Measurements from ENCODE around the gene SUCLA2. TPM values are rescaled to one million over a fixed set of nuclear protein-coding genes. Genes with fewer than 3 reads are reported as not detected.
A peak's percentile ranks its signal among the peaks of the same experiment; 100 is the strongest.
"Not testable (repeated sequence)": the region's sequence is repeated elsewhere in the genome, so short reads cannot be mapped to it uniquely, and the experiment has no call there.

The SUCLA2 gene
- total RNA-seq, 1 donor from 2014 or later = 29.2 TPM

DNA sequence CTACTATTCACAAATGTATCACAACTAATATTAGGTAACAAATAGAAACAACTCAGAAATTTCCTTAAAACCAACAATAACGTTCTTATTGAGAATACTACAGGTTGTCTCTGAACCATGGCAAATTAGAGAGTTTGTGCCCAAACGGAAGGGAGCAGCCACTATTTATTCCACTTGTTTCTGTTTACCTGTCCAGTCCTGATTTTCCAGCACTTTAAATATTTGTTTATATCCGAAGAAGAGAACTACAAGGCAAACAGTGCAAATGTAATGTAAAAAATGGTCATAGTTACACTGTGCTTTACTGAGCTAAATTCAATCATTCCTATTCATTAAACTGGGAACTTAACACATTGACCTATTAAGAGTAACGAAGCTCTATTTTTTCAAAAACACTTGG, 9.2 kb downstream of the SUCLA2 start:
- no peak for DNase-seq (ENCODE audit: low read depth in 2 of 2)

DNA sequence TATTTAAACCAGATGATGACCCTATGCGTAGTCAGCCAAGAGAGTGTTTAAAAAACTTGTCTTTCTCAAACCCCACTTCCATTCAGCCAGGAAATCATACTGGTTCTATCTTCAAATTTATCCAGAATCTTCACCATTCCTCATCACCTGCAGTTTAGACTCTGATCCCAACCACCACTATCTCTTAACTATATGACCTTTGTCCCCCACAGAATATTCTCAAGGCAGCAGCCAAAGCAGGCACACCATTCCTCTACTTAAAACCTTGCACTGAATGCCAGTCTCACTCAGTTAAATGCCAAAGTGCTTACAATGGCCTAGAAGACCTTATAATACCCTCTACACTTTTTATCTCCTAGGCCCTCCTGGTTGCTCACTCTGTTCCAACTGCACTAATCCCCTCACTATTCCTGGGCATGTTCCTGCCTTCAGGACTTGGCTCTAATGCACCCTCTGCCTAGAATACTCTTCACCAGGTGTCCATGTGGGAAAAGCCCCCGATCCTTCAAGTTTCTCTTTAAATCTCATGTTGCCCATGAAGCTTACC, 10.1 kb downstream of the SUCLA2 start:
- no peak for DNase-seq (ENCODE audit: low read depth in 2 of 2)

DNA sequence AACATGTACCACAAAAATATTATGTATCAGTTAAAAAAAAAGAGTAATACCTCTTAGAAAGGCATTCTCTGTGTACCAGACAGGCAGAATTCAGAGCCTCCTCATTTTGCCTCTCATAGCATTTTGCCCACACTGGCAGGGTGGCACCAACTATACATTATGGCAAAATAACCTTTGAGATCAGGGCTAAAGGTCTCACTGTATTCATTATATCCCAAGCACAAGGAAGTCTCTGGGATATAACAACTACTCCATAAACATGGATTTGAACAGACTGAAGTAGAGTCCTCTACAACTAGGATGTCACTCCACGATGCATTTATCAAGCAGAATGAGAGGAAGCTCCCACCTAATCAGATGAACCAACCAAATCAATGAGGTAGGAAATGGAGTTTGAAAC, 10.6 kb downstream of the SUCLA2 start:
- no peak for DNase-seq (ENCODE audit: low read depth in 2 of 2)

DNA sequence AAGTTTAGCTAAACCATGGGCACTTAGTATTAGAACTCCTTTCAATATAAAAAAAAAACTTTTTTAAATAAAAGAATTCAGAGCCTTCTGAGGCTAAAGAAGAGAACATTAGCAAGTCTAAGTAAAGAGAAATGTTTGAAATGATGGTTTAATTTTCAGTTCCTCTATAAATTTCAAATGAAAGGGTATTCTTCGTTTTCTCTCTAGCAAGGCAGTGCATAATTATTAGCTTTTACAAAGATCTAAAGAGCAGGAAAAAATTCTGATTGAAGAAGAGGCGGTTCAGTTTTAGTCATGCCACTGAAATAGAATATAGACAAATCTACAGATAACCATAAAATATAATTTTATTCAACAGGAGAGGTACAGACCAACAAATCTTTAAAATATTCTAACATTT, 18.0 kb downstream of the SUCLA2 start:
- DNase-seq (ENCODE audit: low read depth in 2 of 2) = no peak

DNA sequence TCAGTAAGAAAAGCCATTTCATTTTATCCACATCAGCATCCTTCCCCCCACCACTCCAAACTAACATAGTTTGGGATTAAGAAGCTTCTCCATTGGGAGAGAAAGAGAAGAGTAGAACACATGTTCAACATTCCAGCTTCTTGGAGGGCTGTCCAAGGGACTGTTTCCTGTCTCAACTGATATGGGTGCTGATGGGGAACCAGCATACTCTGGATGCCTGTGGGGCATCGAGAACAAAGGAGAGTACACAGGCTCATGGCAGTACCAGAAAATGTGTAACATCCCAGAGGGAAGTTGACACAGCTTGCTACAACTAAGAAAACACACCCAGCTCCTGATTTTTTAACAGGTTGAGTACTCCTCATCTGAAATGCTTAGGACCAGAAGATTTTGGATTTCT, 24.7 kb downstream of the SUCLA2 start:
- DNase-seq (ENCODE audit: low read depth in 2 of 2) = no peak

DNA sequence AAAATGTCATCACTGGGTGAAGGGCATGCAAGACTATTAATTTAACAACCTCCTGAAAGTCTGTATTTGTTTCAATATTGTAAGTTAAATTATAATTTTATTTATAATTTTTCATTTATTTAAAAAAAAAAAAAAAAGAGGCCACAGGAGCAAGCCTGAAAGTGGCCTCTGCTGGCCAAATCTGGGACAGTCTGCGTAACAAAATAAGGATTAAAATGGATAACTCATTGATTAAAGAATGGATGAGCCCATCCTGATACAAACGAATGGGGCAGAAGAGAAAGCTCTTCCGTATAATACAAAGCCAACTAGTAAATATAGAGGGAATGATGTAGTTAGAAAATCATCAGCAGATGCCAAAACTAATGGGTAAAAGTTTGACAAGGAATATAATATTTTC, 36.2 kb downstream of the SUCLA2 start:
- no peak for DNase-seq (ENCODE audit: low read depth in 2 of 2)

DNA sequence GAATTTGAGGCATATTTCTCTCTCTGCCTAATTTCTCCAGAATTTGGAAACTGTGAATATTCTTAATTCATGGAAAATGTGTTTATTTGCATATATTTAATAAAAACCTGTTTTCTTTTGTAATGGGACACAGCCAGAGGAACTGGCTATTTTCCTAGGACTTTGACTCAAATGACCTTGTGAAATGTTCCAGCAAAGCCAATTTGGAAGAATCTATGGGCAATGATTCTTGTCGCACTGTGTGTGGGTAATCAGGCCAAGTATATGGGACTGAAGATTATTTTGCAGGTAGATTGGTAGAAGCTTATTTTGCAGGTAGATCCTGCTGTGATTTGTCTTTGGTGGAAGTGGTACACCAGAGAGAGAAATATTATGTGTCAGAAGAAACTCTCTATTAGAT, 38.8 kb downstream of the SUCLA2 start:
- DNase-seq (ENCODE audit: low read depth in 2 of 2) = no peak

DNA sequence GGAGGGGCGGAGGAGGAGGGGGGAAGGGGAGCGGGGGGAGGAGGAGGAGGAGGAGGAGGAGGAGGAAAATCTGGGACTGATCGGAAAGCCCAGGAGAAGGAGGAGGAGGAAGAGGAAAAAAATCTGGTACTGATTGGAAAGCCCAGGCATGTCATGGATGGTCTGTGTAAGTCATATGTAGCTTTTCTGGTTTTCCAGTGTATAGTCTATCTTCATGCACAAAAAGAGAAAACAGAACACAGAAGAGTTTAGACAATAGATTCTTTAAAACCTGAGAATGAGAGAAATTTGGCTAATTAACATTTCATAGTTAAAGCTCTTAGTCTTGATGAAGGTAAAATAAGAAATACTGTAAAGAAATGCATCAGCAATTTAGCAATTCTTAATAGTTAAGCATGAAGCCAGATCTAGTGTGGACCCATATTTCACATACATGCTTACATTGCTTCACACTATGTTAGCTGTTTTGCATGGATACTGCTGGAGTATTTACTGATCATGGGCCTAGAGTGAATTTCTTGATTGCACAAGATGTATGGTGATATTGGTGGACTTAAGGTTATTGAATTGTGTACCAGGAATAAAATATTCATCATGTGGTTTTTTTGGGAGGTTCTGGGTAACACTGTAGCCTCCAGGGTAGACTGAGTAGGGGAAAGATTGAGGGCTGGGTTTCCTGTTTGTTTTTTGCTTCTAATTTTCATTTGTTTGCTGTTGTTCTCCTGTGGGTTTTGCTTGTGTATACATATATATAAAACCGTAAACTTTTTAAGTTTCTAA, 41.4 kb downstream of the SUCLA2 start:
- DNase-seq (ENCODE audit: low read depth in 2 of 2) = no peak

DNA sequence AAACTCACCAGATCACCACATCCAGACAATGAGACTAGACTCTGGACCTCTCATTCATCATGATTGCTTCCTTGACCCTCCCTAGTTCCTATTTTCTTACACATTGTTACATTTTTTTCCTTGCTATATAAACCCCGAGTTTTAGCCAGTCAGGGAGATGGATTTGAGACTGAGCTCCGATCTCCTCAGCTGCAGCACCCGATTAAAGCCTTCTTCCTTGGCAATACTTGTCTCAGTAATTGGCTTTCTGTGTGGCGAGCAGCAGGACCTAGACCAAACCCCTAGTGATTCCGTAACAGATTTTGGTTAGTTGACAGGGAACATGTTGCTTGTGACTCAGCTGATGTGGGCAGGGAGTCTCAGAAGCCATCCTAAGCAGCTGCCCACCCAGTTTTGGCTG, 44.0 kb downstream of the SUCLA2 start:
- peak in 1 of 2 donors; percentile 16 for DNase-seq (ENCODE audit: low read depth in 2 of 2)

DNA sequence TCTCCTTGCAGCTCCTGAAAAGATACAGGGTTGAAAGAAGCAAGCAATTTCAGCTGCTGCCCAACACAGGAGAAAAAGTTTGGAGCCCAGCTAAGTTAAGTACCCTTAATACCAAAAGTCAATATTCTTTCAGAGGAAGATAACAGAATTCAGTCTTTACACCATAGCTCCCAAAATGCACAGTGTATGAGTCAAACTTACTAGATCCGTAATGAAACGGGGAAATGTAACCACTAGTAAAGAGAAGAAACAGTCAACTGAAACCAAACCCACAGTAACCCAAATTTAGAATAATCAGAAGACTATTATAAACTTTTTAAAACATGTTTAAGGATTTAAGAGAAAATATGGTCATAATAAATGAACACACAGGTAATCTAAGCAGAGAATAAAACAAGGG, 45.2 kb downstream of the SUCLA2 start:
- DNase-seq (ENCODE audit: low read depth in 2 of 2) = no peak

DNA sequence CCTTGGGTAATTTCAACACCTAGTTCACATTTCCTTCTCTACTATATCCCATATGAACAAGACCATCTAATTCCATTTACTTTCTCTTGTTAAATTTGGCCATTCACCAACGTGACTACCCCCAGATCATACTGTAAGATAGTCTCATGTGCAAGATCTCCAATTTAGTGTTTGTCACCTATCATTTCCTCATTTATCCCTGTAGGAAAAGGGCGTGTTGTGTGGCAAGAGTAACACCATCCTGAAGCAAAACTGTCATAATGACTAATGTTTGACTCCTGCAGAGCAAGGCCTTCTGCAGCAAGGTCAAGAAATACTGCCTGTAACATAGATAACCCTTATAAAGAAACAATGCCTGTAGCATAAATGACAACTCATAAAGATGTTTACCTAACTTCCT, 51.3 kb downstream of the SUCLA2 start:
- DNase-seq (ENCODE audit: low read depth in 2 of 2) = no peak

DNA sequence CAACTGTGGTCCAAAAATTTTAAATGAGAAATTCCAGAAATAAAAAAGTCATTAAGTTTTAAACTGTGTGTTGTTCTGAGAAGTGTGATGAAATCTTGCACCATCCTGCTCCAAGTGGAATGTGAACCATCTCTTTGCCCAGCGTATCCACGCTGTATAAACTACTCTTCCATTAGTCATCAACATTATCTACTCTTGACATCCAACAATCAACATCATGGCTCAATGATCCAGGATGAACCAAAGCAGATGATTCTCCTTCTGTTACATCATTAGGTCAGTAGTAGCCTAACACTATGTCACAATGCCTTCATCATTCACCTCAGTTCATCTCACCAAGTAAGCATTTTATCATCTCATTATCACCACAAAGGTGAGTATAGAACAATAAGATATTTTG, 55.3 kb downstream of the SUCLA2 start:
- DNase-seq (ENCODE audit: low read depth in 2 of 2) = no peak

DNA sequence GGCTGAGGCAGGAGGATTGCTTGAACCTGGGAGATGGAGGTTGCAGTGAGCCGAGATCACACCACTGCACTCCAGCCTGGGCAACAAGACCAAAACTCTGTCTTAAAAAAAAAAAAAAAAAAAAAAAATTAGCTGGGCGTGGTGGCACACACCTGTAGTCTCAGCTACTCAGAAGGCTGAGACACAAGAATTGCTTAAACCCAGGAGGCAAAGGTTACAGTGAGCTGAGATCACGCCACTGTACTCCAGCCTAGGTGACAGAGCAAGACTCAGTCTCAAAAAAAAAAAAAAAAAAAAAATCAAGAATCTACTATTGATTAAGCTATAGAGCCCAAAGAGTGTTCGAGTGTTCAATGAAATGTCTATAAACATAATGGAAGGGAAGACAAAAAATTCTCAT, 55.9 kb downstream of the SUCLA2 start:
- DNase-seq (ENCODE audit: low read depth in 2 of 2) = not testable (repeated sequence)

DNA sequence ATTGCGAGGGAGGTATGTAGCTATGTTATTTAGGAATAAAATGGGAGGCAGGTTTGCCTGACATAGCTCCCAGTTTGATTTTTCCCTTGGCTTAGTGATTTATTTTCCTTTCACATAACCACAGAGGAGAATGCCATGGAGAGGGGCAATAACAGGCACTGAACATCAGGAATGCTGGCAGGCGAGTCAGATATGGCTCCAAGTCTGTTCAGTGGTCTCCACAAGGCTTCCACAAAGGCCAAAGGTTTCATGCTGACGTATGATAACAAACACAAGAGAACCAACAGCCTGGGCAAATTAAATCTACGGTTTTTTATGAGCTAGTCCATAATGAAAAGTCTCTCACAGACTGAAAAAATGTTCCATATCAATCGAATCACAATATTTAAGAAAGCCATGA, 66.7 kb downstream of the SUCLA2 start:
- no peak for DNase-seq (ENCODE audit: low read depth in 2 of 2)

DNA sequence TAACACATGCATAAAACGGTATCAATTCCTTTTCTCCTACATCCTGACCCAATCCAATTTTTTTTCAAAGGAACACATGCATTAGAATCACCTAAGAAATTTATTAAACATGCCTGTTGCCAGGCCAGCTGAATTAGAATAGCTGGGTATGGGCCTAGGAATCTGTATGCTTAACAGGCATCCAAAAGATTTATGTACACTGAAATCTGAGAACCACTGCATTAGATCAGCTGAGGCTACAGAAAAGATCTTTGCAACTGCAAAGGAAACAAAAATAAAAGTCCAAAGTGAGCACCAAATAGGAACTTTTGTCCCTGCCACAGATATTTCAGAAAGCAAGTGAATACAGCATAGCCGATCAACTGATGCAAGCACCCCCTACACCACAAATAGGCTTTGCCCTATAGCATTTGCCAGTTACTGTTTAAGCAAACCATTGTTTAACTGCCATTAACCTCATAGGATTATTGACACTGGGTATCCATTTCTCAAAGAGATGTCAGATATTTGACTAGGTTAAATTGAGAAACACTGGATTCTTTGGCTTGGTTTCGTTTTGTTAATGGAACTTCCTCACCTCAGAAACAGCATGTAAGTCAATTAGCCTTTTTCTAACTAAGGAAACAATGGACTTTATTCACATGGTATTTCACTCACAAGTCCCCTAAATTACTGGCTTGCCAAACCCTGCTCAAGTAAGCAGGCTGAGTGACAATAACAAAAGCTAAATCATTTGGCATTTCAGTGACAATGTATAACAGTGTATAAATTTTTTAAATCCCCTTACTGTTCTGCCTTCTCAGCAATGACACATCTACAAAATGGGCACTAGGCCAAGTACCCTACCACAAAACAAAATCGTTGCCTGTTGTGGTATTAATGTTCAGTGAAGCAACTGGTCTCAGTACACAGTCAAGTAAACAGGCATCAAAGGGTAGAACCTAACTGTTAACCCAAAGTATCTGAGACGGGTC, 67.8 kb downstream of the SUCLA2 start:
- DNase-seq (ENCODE audit: low read depth in 2 of 2) = no peak

DNA sequence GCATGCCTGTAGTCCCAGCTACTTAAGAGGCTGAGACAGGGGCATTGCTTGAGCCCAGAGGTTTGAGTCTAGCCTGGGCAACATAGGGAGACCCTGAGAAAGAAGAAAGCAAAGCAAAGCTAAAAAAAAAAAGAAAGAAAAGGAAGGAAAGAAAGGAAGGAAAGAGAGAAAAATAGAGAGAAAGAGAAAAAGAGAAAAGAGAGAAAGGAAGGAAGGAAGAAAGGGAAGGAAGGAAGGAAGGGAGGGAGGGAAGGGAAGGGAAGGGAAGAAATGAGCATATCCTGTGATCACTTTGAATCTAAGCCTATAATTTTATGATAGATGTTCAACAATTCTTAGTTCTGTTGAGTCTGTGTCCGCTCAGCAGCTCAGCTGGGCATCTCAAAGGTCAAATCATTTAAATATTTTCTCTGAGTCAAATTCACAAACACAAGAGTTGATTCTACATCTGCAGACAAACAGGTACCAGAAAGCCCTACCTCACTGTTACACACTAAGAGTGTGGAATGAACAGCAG, 70.4 kb downstream of the SUCLA2 start:
- DNase-seq (ENCODE audit: low read depth in 2 of 2) = no peak

DNA sequence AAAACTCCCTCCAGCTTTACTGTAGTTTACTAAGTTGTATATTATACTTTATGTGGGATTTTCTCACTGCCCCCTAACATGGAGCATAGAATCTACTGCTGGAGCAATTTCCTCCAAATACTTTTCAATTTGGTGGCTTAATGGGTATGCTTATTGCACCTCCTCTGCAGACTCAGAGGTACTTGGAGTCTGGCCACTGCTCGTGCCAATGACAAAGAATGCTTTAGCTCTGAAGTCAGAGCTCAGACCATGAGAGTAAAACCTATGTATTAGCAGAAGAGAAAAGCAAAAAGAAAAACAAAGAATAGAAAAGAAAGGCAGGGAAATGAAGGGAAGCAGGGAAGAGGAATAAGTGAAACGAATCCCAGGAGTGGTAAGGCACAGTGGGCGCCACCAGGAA, 71.9 kb downstream of the SUCLA2 start:
- no peak for DNase-seq (ENCODE audit: low read depth in 2 of 2)

DNA sequence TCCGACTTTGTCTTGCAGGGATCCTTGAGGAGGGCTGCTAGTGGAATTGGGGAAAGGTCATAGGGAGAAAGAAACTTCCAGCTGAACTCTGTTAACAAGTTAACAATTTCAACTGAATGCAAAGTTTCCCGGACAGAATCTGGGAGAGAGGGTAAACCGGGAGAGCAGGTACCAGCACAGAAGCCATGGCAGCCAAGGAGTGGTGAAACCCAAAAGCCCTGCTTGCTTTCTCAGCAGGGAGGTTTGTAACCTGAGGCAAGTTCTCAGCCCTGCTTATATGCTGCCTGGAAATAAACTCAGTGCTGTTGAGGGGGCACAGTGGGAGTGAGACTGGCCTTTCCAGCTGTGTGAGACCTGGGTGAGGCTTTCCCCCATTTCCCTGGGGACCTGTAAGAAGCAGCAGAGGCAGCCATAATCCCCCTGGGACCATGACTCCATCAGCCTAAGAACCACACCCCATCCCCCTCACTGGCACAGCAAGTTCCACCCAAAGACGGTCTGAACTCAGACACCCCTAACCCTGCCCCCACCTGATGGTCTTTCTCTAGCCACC, 84.0 kb downstream of the SUCLA2 start:
- DNase-seq (ENCODE audit: low read depth in 2 of 2) = no peak

DNA sequence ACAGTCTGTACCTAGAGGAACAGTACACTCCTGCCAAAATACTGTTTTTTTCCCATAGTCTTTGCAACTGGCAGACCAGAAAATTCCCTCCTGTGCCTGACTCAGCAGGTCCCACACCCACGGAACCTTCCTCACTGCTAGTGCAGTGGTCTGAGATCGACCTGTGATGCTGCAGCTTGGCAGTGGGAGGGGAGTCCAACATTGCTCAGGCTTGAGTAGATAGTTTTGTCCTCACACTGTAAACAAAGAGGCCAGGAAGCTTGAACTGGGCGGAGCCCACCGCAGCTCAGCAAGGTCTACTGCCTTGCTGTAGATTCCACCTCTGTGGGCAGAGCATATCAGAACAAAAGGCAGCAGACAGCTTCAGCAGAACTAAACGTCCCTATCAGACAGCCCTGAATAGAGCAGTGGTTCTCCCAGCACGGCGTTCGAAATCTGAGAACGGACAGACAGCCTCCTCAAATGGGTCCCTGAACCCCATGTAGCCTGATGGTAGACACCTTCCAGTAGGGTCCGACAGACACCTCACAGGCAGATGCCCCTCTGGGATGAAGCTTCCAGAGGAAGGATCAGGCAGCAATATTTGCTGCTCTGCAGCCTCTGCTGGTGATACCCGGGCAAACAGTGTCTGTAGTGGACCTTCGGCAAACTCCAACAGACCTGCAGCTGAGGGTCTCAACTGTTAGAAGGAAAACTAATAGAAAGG, 92.7 kb downstream of the SUCLA2 start:
- no peak for DNase-seq (ENCODE audit: low read depth in 2 of 2)

DNA sequence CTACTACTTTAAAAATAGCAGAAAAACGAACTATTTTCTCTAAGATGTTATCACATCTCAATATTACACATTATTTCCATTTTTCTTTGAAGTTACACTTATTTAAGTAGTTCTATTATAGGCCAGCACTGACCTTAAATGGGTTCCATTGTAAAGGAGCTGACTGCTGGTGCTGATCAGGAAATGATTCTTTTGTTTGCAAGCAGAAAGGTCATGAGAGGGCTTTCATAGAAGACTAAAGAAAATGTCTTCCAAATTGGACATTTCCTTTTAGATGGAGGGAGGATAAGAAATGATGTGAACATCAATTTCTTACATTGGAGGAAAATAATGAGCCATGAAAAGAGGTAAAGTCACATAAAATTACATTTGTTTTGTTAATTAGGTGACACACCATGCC, 96.2 kb downstream of the SUCLA2 start:
- peak; percentile 5 to 73 for DNase-seq (ENCODE audit: low read depth in 2 of 2)

DNA sequence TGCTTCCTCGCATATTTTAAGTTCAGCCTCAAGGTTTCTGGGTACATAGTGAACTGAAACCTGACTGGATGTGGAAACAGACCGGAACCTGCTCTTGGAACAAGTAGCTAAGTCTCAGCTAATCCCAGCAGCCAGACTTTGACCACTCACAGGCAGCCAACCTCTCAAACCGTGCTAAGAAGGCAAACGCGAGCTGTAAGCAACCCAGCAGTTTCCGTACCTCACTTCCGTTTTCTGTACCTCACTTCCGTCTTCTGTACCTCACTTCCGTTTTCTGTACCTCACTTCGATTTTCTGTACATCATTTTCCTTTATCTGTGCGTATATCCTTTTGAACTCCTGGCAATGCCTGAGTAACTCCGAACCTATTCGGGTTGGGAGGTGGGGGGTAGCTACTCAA, 96.8 kb downstream of the SUCLA2 start:
- no peak for DNase-seq (ENCODE audit: low read depth in 2 of 2)
